ENCODE measurements around the gene TNPO2.
"Not testable (repeated sequence)": the region's sequence is repeated elsewhere in the genome, so short reads cannot be mapped to it uniquely, and the experiment has no call there.

TNPO2 gene

DNA sequence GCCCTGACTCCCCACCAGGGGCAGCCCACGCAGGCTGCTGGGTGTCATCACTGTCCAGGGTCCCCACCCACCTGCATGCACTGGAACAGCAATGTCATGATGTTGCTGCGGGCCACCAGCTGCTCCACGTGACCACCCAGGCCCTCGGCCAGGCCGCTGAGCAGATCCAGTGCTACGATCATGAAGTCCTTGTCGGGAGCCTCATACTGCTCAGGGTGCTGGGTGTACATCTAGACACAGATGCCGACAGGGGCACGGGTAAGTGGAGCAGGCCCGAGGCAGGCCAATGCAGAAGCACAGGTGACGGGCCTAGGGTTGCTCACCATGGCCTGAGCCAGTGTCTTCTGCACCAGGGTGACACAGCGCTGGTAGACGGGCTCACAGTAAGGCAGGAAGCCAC is 18.6 kb downstream of the TNPO2 start:
- no peak for DNase-seq

DNA sequence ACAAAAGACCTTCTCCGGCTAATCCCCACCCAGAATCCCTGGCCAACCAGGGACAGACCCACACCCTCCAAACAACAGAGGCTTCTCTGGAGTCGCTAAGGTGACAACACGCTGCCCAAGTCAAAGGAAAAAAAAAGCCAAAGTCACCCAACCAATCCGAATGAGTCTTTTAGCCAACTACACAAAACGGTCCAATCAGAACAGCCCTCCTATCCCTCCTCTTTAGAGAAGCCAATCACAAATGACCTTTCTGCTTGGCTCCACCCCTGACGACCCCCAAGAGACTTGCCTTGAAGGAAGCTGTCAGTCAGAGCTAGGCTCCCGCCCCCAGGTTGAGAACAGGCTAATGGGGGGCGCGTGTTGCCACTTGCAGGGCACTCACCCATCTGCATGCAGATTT is 20.7 kb downstream of the TNPO2 start:
- DNase-seq: no peak

DNA sequence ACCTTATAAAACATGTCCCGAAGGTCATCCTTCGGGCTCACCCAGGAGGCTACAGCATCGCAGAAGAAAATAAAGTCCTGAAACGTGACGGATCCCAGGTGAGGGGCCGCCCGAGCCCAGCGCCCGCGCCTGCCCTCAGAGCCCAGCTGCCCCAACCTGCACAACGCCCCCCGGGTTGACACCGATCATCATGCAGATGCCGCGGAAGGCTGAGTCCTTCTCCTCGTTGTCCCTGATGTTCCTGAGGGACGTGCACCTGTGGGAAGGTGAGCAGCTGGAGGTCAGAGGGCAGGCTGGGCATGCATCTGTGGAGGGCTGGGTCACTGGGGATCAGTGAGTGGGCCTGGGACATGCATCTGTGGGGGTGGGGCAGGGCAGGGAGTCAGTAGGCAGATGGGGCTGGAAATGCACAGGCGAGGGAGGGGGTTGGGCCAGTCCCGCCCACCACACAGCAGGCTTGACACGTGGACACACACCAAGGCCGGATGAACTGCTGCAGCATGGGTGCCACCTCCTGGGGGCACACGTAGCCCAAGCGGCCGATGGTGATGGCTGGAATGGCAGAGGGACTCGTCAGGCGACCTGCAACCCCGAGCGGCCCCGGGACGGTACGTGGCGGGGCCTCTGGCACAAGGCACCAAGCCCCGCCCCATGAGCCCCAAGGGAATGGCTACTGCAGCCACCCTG is 22.0 kb downstream of the TNPO2 start:
- DNase-seq: no peak

DNA sequence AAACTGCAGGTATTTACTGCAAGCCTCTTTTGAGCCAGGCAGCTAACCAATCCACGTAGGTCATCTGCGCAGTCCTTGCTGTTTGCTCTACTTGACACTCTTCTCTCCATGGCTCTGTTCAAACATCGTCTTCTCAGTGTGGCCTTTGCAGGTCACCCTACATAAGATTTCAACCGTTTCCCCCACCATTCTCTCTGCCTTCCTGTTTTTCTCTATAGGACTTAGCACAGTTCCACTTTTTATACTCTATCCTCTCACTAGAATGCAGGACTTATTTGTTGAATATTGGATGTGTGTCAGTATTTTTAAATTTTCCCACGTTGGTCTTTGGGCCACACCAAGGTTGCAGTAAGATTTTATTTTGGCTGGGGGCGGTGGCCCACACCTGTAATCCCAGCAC is 25.6 kb downstream of the TNPO2 start:
- no peak for DNase-seq

DNA sequence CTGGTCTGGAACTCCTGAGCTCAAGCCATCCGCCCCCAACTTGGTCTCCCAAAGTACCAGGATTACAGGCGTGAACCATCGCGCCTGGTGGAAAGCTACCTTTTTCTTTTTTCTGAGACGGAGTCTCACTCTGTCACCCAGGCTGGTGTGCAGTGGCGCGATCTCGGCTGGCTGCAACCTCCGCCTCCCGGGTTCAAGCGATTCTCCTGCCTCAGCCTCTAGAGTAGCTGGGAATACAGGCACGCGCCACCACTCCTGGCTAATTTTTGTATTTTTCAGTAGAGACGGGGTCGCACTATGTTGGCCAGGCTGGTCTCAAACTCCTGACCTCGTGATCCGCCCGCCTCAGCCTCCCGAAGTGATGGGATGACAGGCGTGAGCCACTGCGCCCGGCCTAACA is 26.3 kb downstream of the TNPO2 start:
- not testable (repeated sequence) for DNase-seq

DNA sequence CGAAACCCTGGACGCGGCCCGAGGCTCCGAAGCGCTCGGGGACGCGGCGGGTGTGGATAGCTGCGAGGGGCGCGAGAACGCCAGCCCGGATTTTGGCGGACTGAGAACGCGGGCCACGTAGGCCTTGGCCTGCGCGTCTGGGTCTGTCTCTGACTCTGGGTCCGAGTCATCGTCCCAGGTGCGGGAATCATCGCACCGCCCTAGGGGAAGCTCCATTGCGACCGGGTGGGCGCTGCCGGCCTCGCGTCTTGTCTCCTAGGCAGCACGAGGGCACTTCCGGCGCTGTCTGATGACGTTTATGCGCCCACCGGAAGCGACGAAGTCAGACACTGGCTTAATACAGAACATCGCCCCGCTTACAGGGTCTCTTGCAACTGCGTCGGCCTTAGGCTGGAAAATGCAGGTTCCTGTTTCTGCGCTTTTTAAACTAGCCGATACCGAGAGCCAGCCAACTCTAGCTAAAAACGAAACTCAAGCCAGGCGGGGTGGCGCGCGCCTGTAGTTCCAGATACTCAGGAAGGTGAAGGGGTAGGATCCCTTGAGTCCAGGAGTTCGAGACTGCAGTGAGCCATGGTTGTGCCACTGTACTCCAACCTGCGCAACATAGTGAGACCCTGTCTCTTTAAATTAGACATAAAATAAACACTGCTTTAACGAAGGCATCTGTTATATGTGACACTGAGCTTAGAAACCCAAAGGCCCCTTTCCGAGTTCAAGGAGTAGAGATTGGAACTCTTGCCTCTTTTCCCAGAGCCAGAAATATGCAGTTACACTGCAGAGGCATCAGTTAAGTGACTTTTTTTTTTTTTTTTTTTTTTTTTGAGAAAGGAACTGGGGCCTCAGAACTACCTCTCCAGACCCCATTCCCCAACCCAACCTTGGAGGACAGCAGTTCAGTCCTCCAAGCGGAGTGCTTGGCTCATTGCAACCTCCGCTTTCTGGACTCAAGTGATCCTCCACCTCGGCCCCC is 27.1 kb downstream of the TNPO2 start, which contains the start of gene FBXW9:
Gene FBXW9 (minus strand): TSS at position 266 of the 970 bp plus-strand sequence. CDS start 50 bp downstream, at position 216.
- DNase-seq: peak; percentile 97

DNA sequence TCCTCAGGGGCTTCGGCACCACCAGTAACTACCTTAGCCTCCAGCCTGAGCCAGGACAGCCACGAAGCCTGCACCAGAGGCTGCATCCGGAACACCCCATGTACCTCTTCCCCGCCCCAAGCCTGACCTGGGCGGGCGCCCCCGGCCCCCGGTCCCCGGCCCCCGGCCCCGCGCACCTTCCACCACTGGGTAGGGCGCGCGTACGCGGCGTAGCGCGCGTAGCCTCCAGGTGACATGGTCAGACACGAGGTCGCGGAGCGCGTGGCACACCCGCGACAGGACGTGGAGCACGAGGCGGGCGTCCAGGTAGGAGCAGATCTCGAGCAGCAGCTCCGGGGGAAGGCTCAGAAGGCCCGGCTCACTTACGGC is 27.8 kb downstream of the TNPO2 start:
- DNase-seq: no peak

DNA sequence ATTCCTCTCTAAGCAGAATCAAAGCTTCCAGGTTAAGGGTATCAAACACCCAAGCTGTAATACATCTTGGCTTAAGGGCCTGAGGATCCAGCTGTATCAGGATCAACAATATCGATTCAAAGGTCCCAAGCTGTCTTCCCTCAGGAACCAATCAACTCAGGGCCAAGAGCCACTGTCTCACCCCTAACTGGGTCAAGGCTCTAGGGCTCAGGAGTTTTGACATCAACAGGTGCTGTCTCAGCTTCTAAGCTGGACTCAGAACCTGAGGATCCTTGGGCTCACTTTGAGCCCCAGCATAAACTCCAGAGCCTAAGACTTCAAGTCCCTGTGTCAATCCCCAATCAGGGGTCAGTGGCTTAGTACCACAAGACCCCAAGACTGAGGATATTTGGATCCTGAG is 28.2 kb downstream of the TNPO2 start:
- no peak for DNase-seq

DNA sequence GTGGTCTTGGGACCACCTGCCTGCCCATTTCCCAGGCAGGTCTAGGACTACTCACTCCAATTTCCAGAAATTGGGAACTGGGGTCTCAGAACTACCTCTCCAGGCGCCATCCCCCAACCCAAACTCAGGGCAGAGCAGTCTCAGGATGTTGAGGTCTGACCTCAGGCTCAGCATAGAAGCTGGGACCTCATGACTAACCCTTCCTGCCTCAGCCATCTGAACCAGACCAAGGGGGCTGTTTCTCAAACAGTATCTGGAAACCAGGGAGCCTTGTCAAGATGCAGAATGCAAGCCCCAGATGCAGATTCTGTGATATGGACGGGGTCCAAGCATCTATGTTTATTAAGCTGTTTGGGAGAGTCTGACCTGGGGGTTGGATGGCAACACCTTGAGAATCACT is 28.6 kb downstream of the TNPO2 start:
- DNase-seq: no peak

DNA sequence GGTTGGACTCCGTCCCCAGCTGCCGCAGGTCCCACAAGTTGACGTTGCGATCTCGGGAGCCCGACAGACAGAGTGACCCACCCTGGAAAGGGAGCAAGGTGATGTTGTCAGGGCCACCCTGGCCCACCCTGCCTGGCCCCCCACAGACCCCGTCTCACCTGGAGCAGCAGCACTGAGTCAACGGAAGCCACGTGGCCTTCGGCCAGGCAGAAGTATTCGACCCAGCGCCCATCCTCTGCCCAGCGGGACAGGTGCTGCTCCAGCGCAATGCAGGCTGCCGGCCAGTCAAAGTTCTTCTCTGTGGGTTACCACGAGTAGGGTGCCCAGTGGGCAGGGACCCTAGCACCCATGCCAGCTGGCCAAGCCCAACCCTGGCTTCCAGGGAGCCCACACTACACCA is 29.1 kb downstream of the TNPO2 start:
- no peak for DNase-seq

DNA sequence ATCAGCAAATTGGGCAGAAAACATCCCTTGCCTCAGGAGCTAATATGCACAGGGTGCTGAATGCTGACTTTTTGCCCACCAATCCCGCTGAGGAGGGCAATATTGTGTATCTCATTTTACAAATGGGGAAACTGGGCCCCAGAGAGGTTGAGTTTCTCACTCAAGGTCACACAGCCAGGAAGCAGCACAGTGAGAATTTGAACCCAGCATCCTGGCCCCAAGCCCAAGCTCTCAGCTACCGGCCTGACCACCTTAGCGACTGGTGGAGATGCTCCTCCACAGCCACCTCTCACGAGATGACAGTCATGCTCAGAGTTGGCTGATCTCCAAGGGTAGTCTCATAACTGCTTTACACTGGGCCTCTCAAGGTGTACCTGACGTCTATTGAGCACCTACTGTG is 30.8 kb downstream of the TNPO2 start:
- no peak for DNase-seq

DNA sequence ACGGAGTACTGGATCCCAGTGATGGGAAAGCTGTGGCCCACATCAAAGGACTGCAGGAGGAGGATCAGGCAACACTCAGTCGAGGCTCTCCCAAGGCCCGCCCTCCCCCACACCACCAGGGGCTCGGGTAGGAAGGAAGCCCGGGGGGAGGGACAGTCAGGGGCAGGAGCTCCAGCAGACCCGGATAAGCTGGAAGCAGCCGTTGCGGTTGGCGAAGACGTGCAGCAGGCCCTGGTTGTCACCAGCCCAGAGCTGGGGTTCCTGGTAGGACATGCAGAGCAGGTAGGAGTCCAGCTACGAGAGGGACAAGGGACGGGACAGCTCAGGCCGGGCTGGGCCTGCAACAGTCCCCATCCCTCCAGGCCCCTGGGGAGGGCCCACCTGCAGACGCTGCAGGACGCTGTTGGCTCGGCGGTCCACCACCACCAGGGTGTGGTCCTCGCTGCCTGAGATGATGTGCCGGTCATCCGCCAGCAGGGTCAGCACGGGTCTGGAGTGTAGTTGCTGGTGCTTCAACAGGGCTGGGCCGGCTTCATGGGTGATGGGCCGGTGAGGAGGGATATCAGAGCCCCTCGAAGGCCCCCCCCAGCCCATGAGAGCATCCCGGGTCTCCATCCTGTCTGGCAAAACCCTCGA is 34.0 kb downstream of the TNPO2 start:
- DNase-seq: peak; percentile 35

DNA sequence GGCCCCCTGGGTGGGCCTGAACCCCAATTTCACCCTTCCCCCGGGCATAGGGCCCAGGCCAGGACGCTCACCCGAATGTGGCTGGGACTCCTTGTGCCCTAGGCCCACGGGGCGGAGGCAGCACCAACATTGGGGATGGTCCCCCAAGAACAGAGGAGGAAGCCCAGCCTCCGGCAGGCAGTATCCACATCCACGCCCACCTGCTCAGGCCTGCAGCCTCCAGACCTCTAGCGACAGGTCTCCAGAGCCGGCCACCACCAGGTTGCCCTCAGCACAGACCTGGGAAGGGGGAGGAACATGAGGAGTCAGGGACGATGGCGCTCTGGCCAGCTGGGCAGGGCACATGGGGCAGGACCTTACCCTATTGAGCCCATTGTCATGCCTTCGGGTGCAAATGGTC is 34.7 kb downstream of the TNPO2 start:
- DNase-seq: no peak

DNA sequence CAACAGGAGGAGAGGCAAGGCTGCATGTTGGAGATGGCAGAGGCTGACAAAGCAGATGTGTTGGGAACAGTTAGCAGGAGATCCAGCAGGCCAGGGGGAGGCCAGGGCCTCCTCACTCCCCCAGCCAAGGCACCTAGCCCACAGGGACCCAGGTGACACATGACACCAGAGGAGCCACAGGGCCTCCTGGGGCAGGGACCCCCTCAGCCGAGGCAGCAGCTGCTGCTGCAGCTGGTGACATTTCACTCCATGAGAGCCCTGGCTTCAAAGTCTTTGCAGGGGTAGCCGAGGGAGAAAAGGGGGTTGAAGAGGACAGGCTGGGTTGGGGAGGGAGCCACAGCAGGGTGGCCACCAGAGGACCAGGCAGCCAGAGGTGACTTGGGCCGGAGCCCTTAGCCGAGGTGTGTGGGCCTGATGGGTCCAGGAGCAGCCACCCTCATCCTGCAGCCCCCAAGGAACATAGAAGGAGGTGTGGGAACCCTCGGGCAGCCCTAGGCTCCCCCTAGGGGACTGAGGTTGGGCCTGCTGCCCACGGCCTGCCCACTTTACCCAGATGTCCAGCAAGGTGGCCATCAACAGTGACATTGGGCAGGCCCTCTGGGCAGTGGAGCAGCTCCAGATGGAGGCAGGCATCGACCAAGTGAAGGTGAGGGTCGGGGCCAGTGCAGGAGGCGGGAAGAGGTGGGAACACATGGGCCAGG is 36.1 kb downstream of the TNPO2 start, which contains the start of gene GNG14:
Gene GNG14 (plus strand): TSS at position 503 of the 701 bp plus-strand sequence. CDS start 51 bp downstream, at position 554.
- DNase-seq: no peak

DNA sequence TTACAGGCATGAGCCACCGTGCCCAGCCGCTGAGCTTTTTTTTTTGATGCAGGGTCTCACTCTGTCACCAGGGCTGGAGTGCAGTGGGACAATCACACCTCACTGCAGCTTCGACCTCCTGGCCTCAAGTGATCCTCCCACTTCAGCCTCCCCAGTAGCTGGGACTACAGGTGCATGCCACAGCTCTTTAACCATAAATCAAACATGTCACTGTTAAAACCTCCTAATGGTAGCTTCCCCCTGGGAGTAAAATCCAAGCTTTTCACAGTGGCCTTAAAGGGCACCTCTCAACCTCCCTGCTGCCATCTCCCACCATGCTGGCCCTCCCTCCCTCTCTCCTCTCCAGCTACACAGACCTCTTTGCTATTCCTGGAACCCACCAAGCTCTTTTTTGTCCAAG is 37.9 kb downstream of the TNPO2 start:
- DNase-seq: no peak

DNA sequence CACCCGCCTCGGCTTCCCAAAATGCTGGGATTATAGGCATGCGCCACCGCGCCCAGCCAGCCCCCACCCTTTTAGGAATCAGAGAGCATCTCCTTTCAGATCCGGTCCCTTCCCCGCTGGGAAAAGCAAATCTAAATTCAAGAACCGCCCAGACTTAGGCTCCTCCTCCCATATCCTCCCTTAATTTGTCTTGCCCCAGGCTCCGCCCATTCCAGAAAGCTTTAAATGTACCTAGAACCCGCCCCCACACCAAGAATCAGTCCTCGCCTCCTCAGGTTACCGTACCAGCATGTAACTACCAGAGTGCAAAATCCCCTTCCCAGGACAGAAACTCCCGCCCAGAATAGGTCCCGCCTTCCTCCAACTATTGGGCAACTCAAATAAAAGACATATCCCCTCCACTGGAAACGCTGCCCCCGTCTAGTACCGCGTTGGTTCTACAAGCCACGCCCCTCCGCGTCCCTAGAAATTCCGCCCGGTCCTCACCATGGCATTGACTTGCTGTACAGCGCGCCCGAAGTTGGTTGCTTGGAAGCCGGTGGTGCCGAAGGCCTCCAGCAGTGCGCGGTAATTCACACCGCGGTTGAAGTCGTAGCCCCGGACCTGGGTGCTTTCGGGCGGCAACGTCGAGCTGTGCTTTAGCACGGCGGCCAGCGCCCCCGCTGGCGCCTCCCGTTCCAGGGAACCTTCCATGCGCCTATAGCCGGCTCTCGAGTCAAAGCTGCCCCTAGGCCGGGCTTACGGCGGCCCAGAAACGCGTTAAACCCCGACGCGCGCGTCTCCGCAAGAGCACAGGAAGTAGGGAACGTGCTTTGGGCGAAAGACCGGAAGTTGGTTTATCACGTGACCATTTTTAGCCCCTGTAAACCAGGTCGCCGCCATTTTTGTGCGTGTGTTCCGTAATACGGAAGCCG is 42.4 kb downstream of the TNPO2 start, which contains the start of gene DHPS:
Gene DHPS (minus strand): TSS at position 807 of the 914 bp plus-strand sequence. CDS start 114 bp downstream, at position 693.
- peak; percentile 89 for DNase-seq

DNA sequence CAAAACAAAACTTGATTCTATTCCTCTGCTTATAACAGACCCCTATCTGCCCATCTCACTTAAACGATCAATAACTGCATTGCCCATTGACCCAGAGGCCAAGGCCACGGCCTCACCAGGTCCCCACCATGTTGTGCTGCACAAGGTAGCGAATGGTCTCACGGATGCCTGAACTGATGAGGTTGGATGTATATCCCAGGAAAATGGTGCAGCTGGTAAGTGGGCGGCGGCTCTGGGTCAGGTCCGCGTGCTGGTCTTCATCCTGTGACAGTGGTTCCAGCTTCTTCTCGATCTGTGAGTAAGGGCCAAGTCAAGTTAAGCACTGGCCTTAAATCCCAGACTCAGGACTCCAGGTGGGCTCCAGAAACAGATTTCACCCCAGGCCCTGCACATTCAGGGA is 43.7 kb downstream of the TNPO2 start:
- no peak for DNase-seq

DNA sequence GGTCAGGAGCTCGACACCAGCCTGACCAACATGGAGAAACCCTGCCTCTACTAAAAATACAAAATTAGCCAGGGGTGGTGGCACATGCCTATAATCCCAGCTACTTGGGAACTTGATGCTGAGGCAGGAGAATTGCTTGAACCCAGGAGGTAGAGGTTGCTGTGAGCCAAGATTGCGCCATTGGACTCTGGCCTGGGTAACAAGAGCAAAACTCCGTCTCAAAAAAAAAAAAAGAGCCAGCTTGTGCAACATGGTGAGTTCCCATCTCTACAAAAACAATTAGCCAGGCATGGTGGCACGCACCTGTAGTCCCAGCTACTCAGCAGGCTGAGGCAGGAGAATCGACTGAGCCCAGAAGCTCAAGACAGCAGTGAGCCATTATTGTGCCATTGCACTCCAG is 45.7 kb downstream of the TNPO2 start:
- DNase-seq: not testable (repeated sequence)

DNA sequence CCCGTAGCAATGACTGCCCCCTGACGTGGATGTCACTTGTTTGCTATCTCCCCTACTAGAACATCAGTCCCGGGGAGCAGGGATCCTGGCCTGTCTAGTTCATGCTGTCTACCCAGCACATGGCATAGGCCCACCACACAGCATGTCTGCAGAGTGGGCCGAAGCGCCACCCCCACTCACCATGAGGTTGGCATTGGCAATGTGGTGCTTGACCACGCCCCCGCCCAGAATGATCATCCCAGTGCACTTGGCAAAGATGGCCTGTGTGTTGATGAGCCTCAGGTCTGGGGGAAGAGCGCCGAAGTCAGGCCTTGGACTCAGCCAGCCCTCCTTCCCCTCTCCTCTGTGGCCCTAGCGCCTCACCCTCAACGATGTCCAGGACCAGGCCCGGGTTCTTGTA is 46.8 kb downstream of the TNPO2 start:
- DNase-seq: no peak

DNA sequence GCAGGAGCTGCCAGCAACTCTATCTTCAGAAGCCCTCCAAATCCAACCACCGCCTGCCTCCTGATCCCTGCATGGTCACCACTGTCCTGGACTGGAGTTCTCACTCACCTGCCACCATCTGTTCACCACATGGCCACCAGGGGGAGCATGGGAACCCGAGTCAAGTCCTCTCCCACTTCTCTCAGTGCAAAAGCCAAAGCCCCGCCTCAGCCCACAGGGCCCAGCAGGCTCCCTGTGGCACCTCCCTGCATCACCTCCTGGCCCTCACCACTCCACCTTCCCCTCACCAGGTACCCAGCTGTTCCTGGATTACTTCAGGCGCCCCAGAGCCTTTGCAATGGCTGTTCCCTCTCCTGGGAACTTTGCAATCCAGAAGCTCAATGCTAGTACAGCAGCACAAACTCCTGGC is 47.3 kb downstream of the TNPO2 start:
- DNase-seq: peak; percentile 40

DNA sequence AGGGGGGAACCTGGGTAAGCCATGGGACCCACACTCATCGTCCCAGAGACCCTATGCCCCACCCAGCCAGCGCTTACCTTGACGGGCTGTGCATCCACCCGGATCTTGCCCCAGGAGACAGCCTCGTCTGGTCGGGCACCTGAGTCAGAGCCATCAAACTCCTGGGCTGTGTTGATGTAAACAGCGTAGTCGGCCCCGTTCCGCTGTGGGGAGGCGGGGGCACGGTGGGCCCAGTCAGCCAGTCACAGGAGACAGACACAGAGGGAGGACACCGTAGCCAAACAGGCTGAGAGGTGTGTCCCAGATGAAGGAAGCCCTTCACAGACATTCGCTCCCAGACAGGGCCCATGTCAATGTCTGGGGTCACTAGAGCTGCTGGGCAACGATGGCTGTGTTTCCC is 47.8 kb downstream of the TNPO2 start:
- no peak for DNase-seq

DNA sequence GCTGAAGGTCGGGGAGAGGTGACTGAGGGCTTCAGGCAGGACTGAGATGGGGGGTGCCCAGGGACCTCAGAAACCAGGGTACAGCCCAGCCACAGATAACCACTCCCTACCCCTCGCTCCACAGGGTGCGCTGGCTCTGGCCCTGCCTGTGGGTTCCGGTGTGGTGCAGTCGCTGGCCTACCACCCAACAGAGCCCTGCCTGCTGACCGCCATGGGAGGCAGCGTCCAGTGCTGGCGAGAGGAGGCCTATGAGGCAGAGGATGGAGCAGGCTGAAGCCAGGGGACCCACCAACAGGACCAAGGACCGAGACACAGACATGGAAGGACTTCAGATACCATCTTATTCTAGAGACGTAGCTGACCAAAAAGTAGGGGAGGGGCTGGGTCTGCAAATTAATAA is 48.3 kb downstream of the TNPO2 start:
- DNase-seq: no peak

All from KG1 (cell line).